Kidney (tissue), 14 donors: Measurements from ENCODE around the gene XCL2. TPM values are rescaled to one million over a fixed set of nuclear protein-coding genes. Genes with fewer than 3 reads are reported as not detected.
A peak's percentile ranks its signal among the peaks of the same experiment; 100 is the strongest.
"Not testable (repeated sequence)": the region's sequence is repeated elsewhere in the genome, so short reads cannot be mapped to it uniquely, and the experiment has no call there.

Experiments used
- DNase-seq, 5 donors: peaks; one replicate each; pipeline ENCODE4 v3.0.0-alpha.2; 2013 to 2020
- FAIRE-seq: peaks from 2 replicates; lab custom pipeline; 2012; peaks lifted over from hg19 to GRCh38; lab: Jason Lieb, UNC
- H3K27ac ChIP-seq, 2 donors: one replicate each; pipeline ENCODE4 v1.7.0; 2013; ENCODE audit warnings: low read depth in 2 of 2, low read length in 2 of 2, inconsistent platforms in 1 of 2
- H3K27me3 ChIP-seq: one replicate; pipeline ENCODE4 v1.7.1; 2013; ENCODE audit warnings: low read length, inconsistent platforms; ENCODE audit not compliant: control insufficient read depth, insufficient read depth
- H3K36me3 ChIP-seq, 3 donors: one replicate each; pipeline versions ENCODE4 v1.7.0 to v1.7.1; 2013; ENCODE audit warnings: low read length in 3 of 3, control low read depth in 1 of 3, inconsistent platforms in 1 of 3; ENCODE audit not compliant: insufficient read depth in 3 of 3, control insufficient read depth in 2 of 3
- H3K4me1 ChIP-seq, 3 donors: one replicate each; pipeline versions ENCODE4 v1.7.0 to v1.7.1; 2013; ENCODE audit warnings: low read length in 3 of 3, inconsistent platforms in 1 of 3, low read depth in 1 of 3; ENCODE audit not compliant: control insufficient read depth in 2 of 3, insufficient read depth in 2 of 3
- H3K4me3 ChIP-seq, 3 donors: one replicate each; pipeline versions ENCODE4 v1.7.0 to v1.8.1; 2013; ENCODE audit warnings: low read length in 3 of 3, control low read depth in 1 of 3, inconsistent platforms in 1 of 3
- H3K9ac ChIP-seq, 3 donors: one replicate each; pipeline versions ENCODE4 v1.7.0 to v1.7.1; 2013; ENCODE audit warnings: low read length in 3 of 3, control low read depth in 1 of 3, inconsistent platforms in 1 of 3
- H3K9me3 ChIP-seq, 3 donors: one replicate each; pipeline versions ENCODE4 v1.7.0 to v1.7.1; 2013; ENCODE audit warnings: low read length in 3 of 3, control low read depth in 1 of 3, inconsistent platforms in 1 of 3; ENCODE audit not compliant: control insufficient read depth in 2 of 3, insufficient read depth in 1 of 3
- CTCF ChIP-seq: IDR thresholded peaks from 3 replicates; pipeline ENCODE4 v1.5.1; 2012; ENCODE audit warnings: mild to moderate bottlenecking, moderate library complexity, borderline replicate concordance; ENCODE audit not compliant: insufficient read depth; ENCODE audit errors: extremely low read depth
- intact Hi-C: fragments of 100-400 bp; cut with DNase I; formaldehyde crosslinking; loops from one replicate; pipeline ENCODE4 v1.11.1; 2022
- polyA plus RNA-seq: library from polyadenylated mRNA; stranded (reverse); fragments of 350-450 nt; fragmentation: Illumina TruSeq; extraction: RNeasy Lipid Tissue Mini Kit (QIAGEN cat#74804); gene quantifications from one replicate; pipeline ENCODE4 v1.2.3, GENCODE V29; 2014; ENCODE audit warnings: low read depth, low replicate concordance; ENCODE audit not compliant: insufficient read depth
- total RNA-seq: library from RNA; stranded (reverse); fragmentation: NEBNext Ultra II Directional; extraction: Animal tissue kit (Norgen Biotek cat#: 25700); gene quantifications from one replicate; pipeline ENCODE4 v1.2.1, GENCODE V29; 2021
- donor health status: control.
- donor health status: control.
- donor health status: control.
- donor health status: control.
- donor health status: control.
- donor health status: DM: yes; HTN: yes; CAD: no.
- donor health status: Normal renal cell carcinoma (clear cell type).

Gene XCL2
- total and polyA plus RNA-seq, 2 donors from 2014 or later, result 1.6 TPM; not detected in 1

- Histone ChIP-seq H3K27me3 (no peaks in the 10 kb centered on the region), H3K9me3 (no peaks in the 10 kb centered on the region), H3K4me1 (no peaks in the 10 kb centered on the region), H3K36me3 (no peaks in the 10 kb centered on the region), H3K27ac (no peak overlapping the region), H3K4me3 (no peak overlapping the region), H3K9ac (no peak overlapping the region)
- TF ChIP-seq CTCF, result no peak
- intact Hi-C loops, result no loop called here
- FAIRE-seq, result no peak
- DNase-seq, result no peak
Observed at GRCh38 chr1:168551688-168552087, 7.9 kb upstream of the XCL2 start.

- FAIRE-seq, result no peak
- DNase-seq, result peak in 1 of 5 donors; percentile 6
- no peaks in the 10 kb centered on the region for H3K27me3 ChIP-seq
- no peak overlapping the region for H3K4me3 ChIP-seq
- no peak for TF ChIP-seq CTCF
- no peaks in the 10 kb centered on the region for H3K36me3 ChIP-seq
- H3K27ac ChIP-seq, result no peak overlapping the region
- no peaks in the 10 kb centered on the region for H3K9me3 ChIP-seq
- H3K9ac ChIP-seq, result no peak overlapping the region
- intact Hi-C loops, result no loop called here
- no peaks in the 10 kb centered on the region for H3K4me1 ChIP-seq
Observed at GRCh38 chr1:168550971-168551370, 7.2 kb upstream of the XCL2 start.

- H3K36me3 ChIP-seq, H3K27me3 ChIP-seq, H3K9ac ChIP-seq, H3K27ac ChIP-seq, intact Hi-C loops, FAIRE-seq, H3K9me3 ChIP-seq, H3K4me3 ChIP-seq, DNase-seq, H3K4me1 ChIP-seq: not testable (repeated sequence)
Observed at GRCh38 chr1:168546553-168546895, 2.7 kb upstream of the XCL2 start.

- DNase-seq, result peak in 2 of 5 donors; percentile 7 to 42
Observed at GRCh38 chr1:168545678-168546552, 2.1 kb upstream of the XCL2 start.

GRCh38 chr1:168542978-168543377, 819 bp downstream of the XCL2 start:
- intact Hi-C loops, H3K27ac ChIP-seq, H3K27me3 ChIP-seq, H3K9me3 ChIP-seq, H3K4me3 ChIP-seq, H3K4me1 ChIP-seq, DNase-seq, H3K9ac ChIP-seq, H3K36me3 ChIP-seq, FAIRE-seq: not testable (repeated sequence)

More at GRCh38 chr1:168545678-168546552, 2.1 kb upstream of the XCL2 start:
- H3K4me1 ChIP-seq, H3K9me3 ChIP-seq, H3K27me3 ChIP-seq, H3K9ac ChIP-seq, H3K36me3 ChIP-seq, FAIRE-seq, intact Hi-C loops, H3K4me3 ChIP-seq, H3K27ac ChIP-seq: not testable (repeated sequence)
- TF ChIP-seq CTCF, result peak; percentile 30

- H3K9ac ChIP-seq, H3K27ac ChIP-seq, H3K36me3 ChIP-seq, DNase-seq, H3K9me3 ChIP-seq, H3K27me3 ChIP-seq, H3K4me3 ChIP-seq, intact Hi-C loops, H3K4me1 ChIP-seq, FAIRE-seq: not testable (repeated sequence)
Observed at GRCh38 chr1:168540798-168541197, 3.0 kb downstream of the XCL2 start.
